HepG2 (cell line): ENCODE measurements around the gene RAB30. TPM values are rescaled to one million over a fixed set of nuclear protein-coding genes. Genes with fewer than 3 reads are reported as not detected.

Experiments used
- ARNT2 ChIP-seq: sonication (generic); formaldehyde crosslinking; IDR thresholded peaks from 2 replicates; pipeline ENCODE4 v1.8.0; 2022; ENCODE audit warnings: mild to moderate bottlenecking, low read depth, missing genetic modification reagents, moderate library complexity
- CC2D1A ChIP-seq: sonication (generic); formaldehyde crosslinking; IDR thresholded peaks from 2 replicates; pipeline ENCODE4 v1.8.1; 2023; ENCODE audit warnings: mild to moderate bottlenecking, missing genetic modification reagents
- FOSL2 ChIP-seq: sonication (generic); formaldehyde crosslinking; IDR thresholded peaks from 2 replicates; pipeline ENCODE4 v1.4.0; 2020; ENCODE audit warnings: missing genetic modification reagents
- FOXK2 ChIP-seq: fragments of 450-650 bp; IDR thresholded peaks from 2 replicates; pipeline ENCODE4 v1.6.1; 2016
- GABPA ChIP-seq, 2 experiments: IDR thresholded peaks; 2 replicates each; pipeline ENCODE4 v1.6.1; 2011 to 2016; ENCODE audit warnings: low read depth in 2 of 2, low read length in 1 of 2, missing biosample characterization in 1 of 2, missing genetic modification characterization in 1 of 2
- MBD4 ChIP-seq: IDR thresholded peaks from 2 replicates; pipeline ENCODE4 v1.6.1; 2012; ENCODE audit warnings: low read length, inconsistent platforms, borderline replicate concordance
- MYNN ChIP-seq: sonication (generic); formaldehyde crosslinking; IDR thresholded peaks from 2 replicates; pipeline ENCODE4 v1.4.0; 2020; ENCODE audit warnings: mild to moderate bottlenecking, low read depth, missing genetic modification reagents
- RARA ChIP-seq: IDR thresholded peaks from 2 replicates; pipeline ENCODE4 v1.6.1; 2016; ENCODE audit warnings: missing genetic modification reagents, missing compliant biosample characterization
- RCOR2 ChIP-seq: IDR thresholded peaks from 2 replicates; pipeline ENCODE4 v1.6.1; 2016; ENCODE audit warnings: missing biosample characterization, missing genetic modification reagents
- REL ChIP-seq: sonication (generic); formaldehyde crosslinking; conservative IDR thresholded peaks from 2 replicates; pipeline ENCODE4 v1.8.0; 2022; ENCODE audit warnings: mild to moderate bottlenecking, missing genetic modification reagents, moderate library complexity
- SUZ12 ChIP-seq: fragments of 150-350 bp; IDR thresholded peaks from 2 replicates; pipeline ENCODE4 v1.6.1; 2014; ENCODE audit warnings: low read depth, low read length
- THAP9 ChIP-seq: sonication (generic); formaldehyde crosslinking; IDR thresholded peaks from 2 replicates; pipeline ENCODE4; 2020; ENCODE audit warnings: missing genetic modification reagents, mild to moderate bottlenecking, borderline replicate concordance
- ZNF326 ChIP-seq: sonication (generic); formaldehyde crosslinking; IDR thresholded peaks from 2 replicates; pipeline ENCODE4 v1.4.0; 2020; ENCODE audit warnings: missing genetic modification reagents, borderline replicate concordance
- ZNF44 ChIP-seq: sonication (generic); formaldehyde crosslinking; IDR thresholded peaks from 2 replicates; pipeline ENCODE4 v1.5.1; 2020; ENCODE audit warnings: mild to moderate bottlenecking, missing genetic modification reagents
- ZNF543 ChIP-seq: sonication (generic); formaldehyde crosslinking; IDR thresholded peaks from 2 replicates; pipeline ENCODE4 v1.4.0; 2020; ENCODE audit warnings: mild to moderate bottlenecking, missing genetic modification reagents
- ZNF646 ChIP-seq: sonication (generic); formaldehyde crosslinking; IDR thresholded peaks from 2 replicates; pipeline ENCODE4 v1.9.0; 2021; ENCODE audit warnings: mild to moderate bottlenecking, missing genetic modification reagents
- ZNF652 ChIP-seq: IDR thresholded peaks from 2 replicates; pipeline ENCODE4 v1.6.1; 2016; ENCODE audit warnings: low read depth, borderline replicate concordance
- polyA plus RNA-seq, 8 experiments: library from polyadenylated mRNA; depleted of rRNA in 3 of 8; stranded (reverse) in 7 of 8; unstranded in 1 of 8; fragments of >200 nt; fragmentation: Illumina TruSeq in 4 of 8; extraction: Trizol in 4 of 8; gene quantifications; 2 replicates each; pipeline versions ENCODE4 v1.2.1 to v1.2.3, GENCODE V29; 2011 to 2016; ENCODE audit warnings: low read depth in 4 of 8, missing spikeins in 1 of 8, mixed read lengths in 1 of 8; ENCODE audit not compliant: insufficient read depth in 1 of 8
- total RNA-seq, 5 experiments: library from RNA; depleted of rRNA; stranded (reverse); fragments of >200 nt; fragmentation: Illumina TruSeq; extraction: Trizol; gene quantifications; 2 replicates each; pipeline ENCODE4 v1.2.3, GENCODE V29; 2016; ENCODE audit warnings: low read depth in 1 of 5
- TF ChIP-seq, protein P1 (sequence below): IDR thresholded peaks from 2 replicates; pipeline ENCODE4 v1.6.1; 2012; ENCODE audit warnings: low read depth, low read length, improper control_type of control experiment

The RAB30 gene
- total and polyA plus RNA-seq, 2 of the 13 experiments (the other 11 are each of a cell fraction or from before 2014, with no cell fraction given): 3.7 to 5.0 TPM

DNA sequence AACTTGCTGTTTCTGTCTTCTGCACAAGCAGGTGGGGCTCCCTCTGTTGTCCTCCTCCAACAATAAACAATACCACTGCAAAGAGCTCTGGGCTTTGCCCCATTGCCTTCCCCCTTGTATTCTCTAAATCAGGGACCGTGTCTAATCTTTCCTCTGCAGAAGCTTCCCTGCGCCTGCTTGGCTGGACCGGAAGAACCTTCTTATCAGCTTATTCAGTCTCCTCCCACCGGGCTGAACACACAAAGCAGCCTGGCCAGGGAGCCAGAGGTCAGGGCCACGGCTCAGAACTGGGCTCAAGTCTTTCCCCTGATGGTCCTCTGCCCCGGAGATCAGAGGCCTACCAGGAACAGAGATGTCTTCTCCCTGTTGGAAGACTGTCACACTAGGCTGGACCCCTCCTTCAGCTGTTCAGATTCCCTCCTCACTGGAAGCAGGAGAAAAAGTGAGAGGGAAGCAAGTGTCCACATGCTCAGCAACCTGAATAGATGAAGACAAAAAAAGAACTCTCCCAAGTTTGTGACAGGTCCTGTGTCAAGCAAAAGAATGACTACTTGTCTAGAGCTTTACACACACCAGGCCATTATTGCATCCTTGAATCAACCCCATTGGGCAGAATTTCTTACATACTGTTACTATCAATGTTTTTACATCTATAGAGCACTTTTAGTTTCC is 63.7 kb downstream of the RAB30 start (continued):
- TF ChIP-seq, protein P1, sequence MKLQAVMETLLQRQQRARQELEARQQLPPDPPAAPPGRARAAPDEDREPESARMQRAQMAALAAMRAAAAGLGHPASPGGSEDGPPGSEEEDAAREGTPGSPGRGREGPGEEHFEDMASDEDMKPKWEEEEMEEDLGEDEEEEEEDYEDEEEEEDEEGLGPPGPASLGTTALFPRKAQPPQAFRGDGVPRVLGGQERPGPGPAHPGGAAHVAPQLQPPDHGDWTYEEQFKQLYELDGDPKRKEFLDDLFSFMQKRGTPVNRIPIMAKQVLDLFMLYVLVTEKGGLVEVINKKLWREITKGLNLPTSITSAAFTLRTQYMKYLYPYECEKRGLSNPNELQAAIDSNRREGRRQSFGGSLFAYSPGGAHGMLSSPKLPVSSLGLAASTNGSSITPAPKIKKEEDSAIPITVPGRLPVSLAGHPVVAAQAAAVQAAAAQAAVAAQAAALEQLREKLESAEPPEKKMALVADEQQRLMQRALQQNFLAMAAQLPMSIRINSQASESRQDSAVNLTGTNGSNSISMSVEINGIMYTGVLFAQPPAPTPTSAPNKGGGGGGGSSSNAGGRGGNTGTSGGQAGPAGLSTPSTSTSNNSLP: no peak
- TF ChIP-seq RCOR2 (0 out of 2 replicates have a peak, but pooled peaks have one; percentile 60), ZNF326 (CRISPR knock-in tag) (no peak), MBD4 (no peak), ARNT2 (CRISPR knock-in tag) (no peak), ZNF543 (no peak; the same call in 1 of the 2 replicates), REL (CRISPR knock-in tag) (no peak), GABPA (IDR thresholded peaks at IDR 0.05; ENCODE audit: low read depth, low read length) (no peak), GABPA (CRISPR knock-in tag; IDR thresholded peaks at IDR 0.05; ENCODE audit: low read depth) (peak; percentile 82), MYNN (CRISPR knock-in tag) (no peak), SUZ12 (no peak), ZNF44 (no peak), CC2D1A (CRISPR knock-in tag) (no peak), THAP9 (CRISPR knock-in tag) (peak; percentile 32; the same call in 1 of the 2 replicates), FOSL2 (CRISPR knock-in tag) (peak; percentile 76), RARA (CRISPR knock-in tag) (peak; percentile 88), FOXK2 (no peak), ZNF652 (CRISPR knock-in tag) (no peak), ZNF646 (CRISPR knock-in tag) (no peak)
